B cell (primary cell): Measurements from ENCODE around the gene CAPRIN1. TPM values are rescaled to one million over a fixed set of nuclear protein-coding genes. Genes with fewer than 3 reads are reported as not detected.

Source experiments
- ATAC-seq: fragments of 200-7000 bp; cut with Tn5 transposase; one replicate; pipeline ENCODE4 v1.10.0; 2021; ENCODE audit warnings: low read depth, mild to moderate bottlenecking, moderate number of reproducible peaks, moderate library complexity
- CTCF ChIA-PET: fragments of 350-600 bp; sonication (Branson Sonifier 250); formaldehyde crosslinking; loops from one replicate; lab custom pipeline; 2021; ENCODE audit warnings: antibody characterized with exemption, inconsistent platforms; lab: Charles Lee
- POLR2A ChIA-PET: fragments of 350-600 bp; sonication (Branson Sonifier 250); formaldehyde crosslinking; loops from one replicate; lab custom pipeline; 2021; ENCODE audit warnings: antibody characterized with exemption; lab: Charles Lee
- DNase-seq: peaks from one replicate; pipeline ENCODE4 v3.0.0; 2013
- H2AFZ ChIP-seq: 2 replicates; pipeline ENCODE4 v1.6.1; 2012; ENCODE audit warnings: mild to moderate bottlenecking, low read depth, low read length; ENCODE audit not compliant: insufficient read depth, poor library complexity, severe bottlenecking
- H3K27ac ChIP-seq, 2 donors: 1 replicate in 1 of 2; 2 replicates in 1 of 2; pipeline ENCODE4 v1.5.1; 2012 to 2013; ENCODE audit warnings: low read length in 2 of 2, mild to moderate bottlenecking in 2 of 2, moderate library complexity in 1 of 2
- H3K27me3 ChIP-seq, 4 experiments: fragments of 200-600 bp in 1 of 4; sonication (generic) in 1 of 4; replicated peaks in 1 of 4; 1 replicate in 2 of 4; 2 replicates in 2 of 4; pipeline versions ENCODE4 v1.6.1 to v1.7.0; 2013 to 2016; ENCODE audit warnings: low read length in 3 of 4, mild to moderate bottlenecking in 2 of 4, mixed read lengths in 1 of 4, moderate library complexity in 1 of 4; ENCODE audit not compliant: insufficient read depth in 4 of 4, control insufficient read depth in 3 of 4; ENCODE audit errors: control extremely low read depth in 1 of 4
- H3K36me3 ChIP-seq, 2 experiments: replicated peaks in 1 of 2; 1 replicate in 1 of 2; 2 replicates in 1 of 2; pipeline versions ENCODE4 v1.6.1 to v1.7.1; 2013; ENCODE audit warnings: low read length in 1 of 2; ENCODE audit not compliant: insufficient read depth in 2 of 2, control insufficient read depth in 1 of 2; ENCODE audit errors: control extremely low read depth in 1 of 2, extremely low read depth in 1 of 2
- H3K4me1 ChIP-seq, 2 donors: fragments of 200-600 bp in 1 of 2; sonication (generic) in 1 of 2; 1 replicate in 1 of 2; 2 replicates in 1 of 2; pipeline versions ENCODE4 v1.5.1 to v1.6.1; 2013 to 2017; ENCODE audit warnings: low read length in 2 of 2; ENCODE audit not compliant: control insufficient read depth in 2 of 2, insufficient read depth in 2 of 2
- H3K4me2 ChIP-seq: replicated peaks from 2 replicates; pipeline ENCODE3; 2012; ENCODE audit warnings: mild to moderate bottlenecking, low read depth, low read length; ENCODE audit not compliant: poor library complexity, severe bottlenecking
- H3K4me3 ChIP-seq, 5 experiments: fragments of 200-600 bp in 1 of 5; sonication (generic) in 1 of 5; 1 replicate in 3 of 5; 2 replicates in 2 of 5; pipeline versions ENCODE4 v1.5.1 to v1.7.0; 2011 to 2016; ENCODE audit warnings: low read length in 4 of 5, mild to moderate bottlenecking in 4 of 5, low read depth in 2 of 5, control low read depth in 1 of 5, moderate library complexity in 1 of 5; ENCODE audit not compliant: insufficient read depth in 1 of 5; ENCODE audit errors: control extremely low read depth in 1 of 5, extremely low read depth in 1 of 5
- H3K79me2 ChIP-seq: fragments of 200-600 bp; sonication (generic); one replicate; pipeline ENCODE4 v1.6.0; 2016; ENCODE audit warnings: low read length; ENCODE audit not compliant: control insufficient read depth, insufficient read depth
- H3K9ac ChIP-seq: fragments of 200-600 bp; sonication (generic); 2 replicates; pipeline ENCODE4 v1.6.1; 2017; ENCODE audit warnings: mild to moderate bottlenecking, low read length, moderate library complexity
- H3K9me3 ChIP-seq, 3 donors: one replicate each; pipeline versions ENCODE4 v1.6.1 to v1.7.1; 2013; ENCODE audit warnings: low read length in 2 of 3; ENCODE audit not compliant: control insufficient read depth in 2 of 3, insufficient read depth in 1 of 3; ENCODE audit errors: control extremely low read depth in 1 of 3
- H4K20me1 ChIP-seq: 2 replicates; pipeline ENCODE4 v1.6.0; 2012; ENCODE audit warnings: mild to moderate bottlenecking, low read length; ENCODE audit not compliant: insufficient read depth, control insufficient read depth, poor library complexity, severe bottlenecking
- H3K27ac Mint-ChIP-seq: one replicate; pipeline ENCODE4 v1.8.0; 2021; ENCODE audit warnings: mixed read lengths
- H3K27me3 Mint-ChIP-seq: one replicate; pipeline ENCODE4 v1.8.0; 2021; ENCODE audit warnings: mixed read lengths
- H3K4me1 Mint-ChIP-seq: one replicate; pipeline ENCODE4 v1.8.0; 2021; ENCODE audit warnings: mixed read lengths
- H3K4me3 Mint-ChIP-seq: one replicate; pipeline ENCODE4 v1.8.0; 2021; ENCODE audit warnings: mixed read lengths
- H3K9me3 Mint-ChIP-seq: one replicate; pipeline ENCODE4 v1.8.0; 2022; ENCODE audit warnings: mixed read lengths; ENCODE audit not compliant: insufficient read depth
- CTCF ChIP-seq: fragments of 200-600 bp; IDR thresholded peaks from one replicate; pipeline ENCODE4 v1.8.0; 2022; ENCODE audit warnings: antibody characterized with exemption, mild to moderate bottlenecking
- EZH2 ChIP-seq: IDR thresholded peaks from 2 replicates; pipeline ENCODE4 v1.6.1; 2012; ENCODE audit warnings: borderline replicate concordance, low read depth, mild to moderate bottlenecking, moderate library complexity, low read length; ENCODE audit not compliant: insufficient read depth, poor library complexity, severe bottlenecking
- WGBS: methylation state at CpG from one replicate; pipeline ENCODE4 v1.1.5; 2013; ENCODE audit warnings: missing lambda C conversion rate; ENCODE audit not compliant: insufficient coverage; 5-methylcytosine and 5-hydroxymethylcytosine counted together
- intact Hi-C: fragments of 100-400 bp; cut with micrococcal nuclease; formaldehyde crosslinking; loops from one replicate; pipeline ENCODE4 v1.10.0; 2022
- polyA plus RNA-seq: library from polyadenylated mRNA; depleted of rRNA; stranded (reverse); fragments of >200 nt; gene quantifications from 2 replicates; pipeline ENCODE4 v1.2.3, GENCODE V29; 2012
- total RNA-seq, 2 donors: library from RNA; stranded (reverse); fragments of 120-200 nt in 1 of 2; gene quantifications; 1 replicate in 1 of 2; 2 replicates in 1 of 2; pipeline versions ENCODE4 v1.2.3 to v1.2.4, GENCODE V29; 2013 to 2022

CAPRIN1 gene
- total and polyA plus RNA-seq, 2 donors (not counting 1 experiment from before 2014, with no cell fraction given) = 31.7 to 133 TPM

GRCh38 chr11:34040571-34040970 is 11.0 kb upstream of the CAPRIN1 start:
- DNase-seq = no peak
- H3K36me3 ChIP-seq = no peaks in the 10 kb centered on the region
- H3K4me1 ChIP-seq = peaks cover 0 to under 1% of the 10 kb centered on the region in 2 donors
- intact Hi-C loops = no loop called here
- H3K9me3 ChIP-seq = no peaks in the 10 kb centered on the region
- POLR2A ChIA-PET = no interaction called here
- H3K27ac ChIP-seq = no peak overlapping the region
- no peaks in the 10 kb centered on the region for H4K20me1 ChIP-seq
- H3K27me3 ChIP-seq = no peaks in the 10 kb centered on the region
- no peak overlapping the region for H3K4me2 ChIP-seq
- H2AFZ ChIP-seq = no peak overlapping the region
- WGBS = 98% methylated on average over 8 of the region's 11 CpGs
- no peak for TF ChIP-seq EZH2
- no peak for TF ChIP-seq CTCF
- CTCF ChIA-PET = interaction anchor here (0.7 to 1.0 kb wide), 2 partner anchors 11 to 69 kb away, joined by 3 read pairs; partner anchors contain the start of gene CAPRIN1
- ATAC-seq = no peak
- Mint-ChIP-seq H3K4me3 (no peak overlapping the region), H3K27ac (no peak overlapping the region), H3K27me3 (peaks cover 4% of the 10 kb centered on the region), H3K4me1 (peaks cover 3% of the 10 kb centered on the region), H3K9me3 (no peaks in the 10 kb centered on the region)
- H3K9ac ChIP-seq = no peak overlapping the region
- no peaks in the 10 kb centered on the region for H3K79me2 ChIP-seq
- H3K4me3 ChIP-seq = no peak overlapping the region

GRCh38 chr11:34044664-34045485 is 6.7 kb upstream of the CAPRIN1 start:
- WGBS = 72% methylated on average over 23 of the region's 27 CpGs
- no peak overlapping the region for H3K4me2 ChIP-seq
- intact Hi-C loops = no loop called here
- H3K4me3 Mint-ChIP-seq = no peak overlapping the region
- no peak overlapping the region for H2AFZ ChIP-seq
- CTCF ChIA-PET = interaction anchor here (0.5 to 1.4 kb wide), 2 partner anchors 129 to 787 kb away, joined by 4 read pairs; no protein-coding TSS in a partner anchor
- POLR2A ChIA-PET = no interaction called here
- no peaks in the 10 kb centered on the region for H3K9me3 Mint-ChIP-seq
- H3K4me1 Mint-ChIP-seq = peaks cover 8% of the 10 kb centered on the region
- ATAC-seq = no peak
- H3K27ac Mint-ChIP-seq = no peak overlapping the region
- H3K36me3 ChIP-seq = no peaks in the 10 kb centered on the region
- H3K9me3 ChIP-seq = no peaks in the 10 kb centered on the region
- TF ChIP-seq CTCF = no peak
- TF ChIP-seq EZH2 = no peak
- peaks cover 4% of the 10 kb centered on the region for H3K27me3 Mint-ChIP-seq
- no peaks in the 10 kb centered on the region for H3K27me3 ChIP-seq
- no peaks in the 10 kb centered on the region for H3K79me2 ChIP-seq
- H3K9ac ChIP-seq = no peak overlapping the region
- H4K20me1 ChIP-seq = no peaks in the 10 kb centered on the region
- no peak for DNase-seq
- peaks cover 0 to 5% of the 10 kb centered on the region in 2 donors for H3K4me1 ChIP-seq
- H3K4me3 ChIP-seq = no peak overlapping the region
- no peak overlapping the region for H3K27ac ChIP-seq
